NCI-H2171 (cell line): Measurements from ENCODE around the gene ACOXL.
"Not testable (repeated sequence)": the region's sequence is repeated elsewhere in the genome, so short reads cannot be mapped to it uniquely, and the experiment has no call there.

Source experiments
- DNase-seq: peaks from one replicate; lab custom pipeline; 2025; lab: John Stamatoyannopoulos, UW

Gene ACOXL

GRCh38 chr2:111066062-111066593 is 333.8 kb downstream of the ACOXL start:
- no peak for DNase-seq

- no peak for DNase-seq
These were observed 336.2 kb downstream of the ACOXL start for GRCh38 chr2:111068435-111069058.

GRCh38 chr2:111069722-111070121 is 337.3 kb downstream of the ACOXL start:
- no peak for DNase-seq

- no peak for DNase-seq
These were observed 339.3 kb downstream of the ACOXL start for GRCh38 chr2:111071600-111072171.

- no peak for DNase-seq
These were observed 340.0 kb downstream of the ACOXL start for GRCh38 chr2:111072220-111072871.

GRCh38 chr2:111082659-111083058 is 350.3 kb downstream of the ACOXL start:
- DNase-seq = not testable (repeated sequence)

GRCh38 chr2:111091811-111092211 is 359.4 kb downstream of the ACOXL start:
- DNase-seq = no peak

- no peak for DNase-seq
These were observed 362.3 kb downstream of the ACOXL start for GRCh38 chr2:111094691-111095090.

GRCh38 chr2:111095434-111095833 is 363.1 kb downstream of the ACOXL start:
- no peak for DNase-seq

GRCh38 chr2:111099402-111099801 is 367.0 kb downstream of the ACOXL start:
- DNase-seq = no peak

- DNase-seq = no peak
These were observed 367.9 kb downstream of the ACOXL start for GRCh38 chr2:111100087-111100764.

GRCh38 chr2:111100765-111101162 is 368.4 kb downstream of the ACOXL start:
- no peak for DNase-seq

GRCh38 chr2:111101592-111101991 is 369.2 kb downstream of the ACOXL start:
- DNase-seq = no peak

- DNase-seq = no peak
These were observed 369.8 kb downstream of the ACOXL start for GRCh38 chr2:111102216-111102615.

GRCh38 chr2:111105926-111106325 is 373.6 kb downstream of the ACOXL start:
- DNase-seq = no peak

GRCh38 chr2:111106706-111107105 is 374.3 kb downstream of the ACOXL start:
- no peak for DNase-seq

- DNase-seq = no peak
These were observed 376.4 kb downstream of the ACOXL start for GRCh38 chr2:111108745-111109271.

GRCh38 chr2:111111101-111111755 is 378.9 kb downstream of the ACOXL start:
- no peak for DNase-seq

GRCh38 chr2:111113838-111114237 is 381.5 kb downstream of the ACOXL start:
- DNase-seq = no peak

GRCh38 chr2:111116011-111116746 is 383.8 kb downstream of the ACOXL start:
- DNase-seq = no peak
